Stomach (tissue), 4 donors: ENCODE results near the gene FGF7.
"Not testable (repeated sequence)": the region's sequence is repeated elsewhere in the genome, so short reads cannot be mapped to it uniquely, and the experiment has no call there.

Experiments used
- CTCF ChIP-seq, 7 experiments: fragments of 450-650 bp in 4 of 7; fragments of 200-600 bp in 3 of 7; sonication (generic) in 3 of 7; IDR thresholded peaks; one replicate each; pipeline ENCODE4 v1.5.1; 2016 to 2019; ENCODE audit warnings: antibody characterized with exemption in 7 of 7, control low read depth in 2 of 7, mild to moderate bottlenecking in 1 of 7
- EP300 ChIP-seq: sonication (generic); formaldehyde crosslinking; IDR thresholded peaks from one replicate; pipeline ENCODE4 v1.6.1; 2017; ENCODE audit warnings: antibody characterized with exemption
- POLR2A ChIP-seq, 4 donors: fragments of 450-650 bp; IDR thresholded peaks; one replicate each; pipeline ENCODE4 v1.6.1; 2016; ENCODE audit warnings: antibody characterized with exemption in 4 of 4, control low read depth in 2 of 4, mild to moderate bottlenecking in 1 of 4, moderate library complexity in 1 of 4
- POLR2AphosphoS5 ChIP-seq, 3 donors: sonication (generic); formaldehyde crosslinking; IDR thresholded peaks; one replicate each; pipeline ENCODE4 v1.6.1; 2016; ENCODE audit warnings: antibody characterized with exemption in 3 of 3

DNA sequence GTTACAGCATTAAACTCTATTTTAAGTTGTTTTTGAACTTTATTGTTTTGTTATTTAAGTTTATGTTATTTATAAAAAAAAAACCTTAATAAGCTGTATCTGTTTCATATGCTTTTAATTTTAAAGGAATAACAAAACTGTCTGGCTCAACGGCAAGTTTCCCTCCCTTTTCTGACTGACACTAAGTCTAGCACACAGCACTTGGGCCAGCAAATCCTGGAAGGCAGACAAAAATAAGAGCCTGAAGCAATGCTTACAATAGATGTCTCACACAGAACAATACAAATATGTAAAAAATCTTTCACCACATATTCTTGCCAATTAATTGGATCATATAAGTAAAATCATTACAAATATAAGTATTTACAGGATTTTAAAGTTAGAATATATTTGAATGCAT lies 62.4 kb downstream of the FGF7 start:
- TF ChIP-seq EP300; CTCF (IDR thresholded peaks at IDR 0.05); POLR2AphosphoS5 (IDR thresholded peaks at IDR 0.05); POLR2A (IDR thresholded peaks at IDR 0.05): not testable (repeated sequence)
